ENCODE data around the gene TICRR. TPM values are rescaled to one million over a fixed set of nuclear protein-coding genes. Genes with fewer than 3 reads are reported as not detected.

Gene TICRR
- total and polyA plus RNA-seq, 2 experiments from 2014 or later = 0.91 to 2.3 TPM

- no peaks in the 10 kb centered on the region for H3K9me2 ChIP-seq (replicated peaks; ENCODE audit: insufficient read depth)
- H3K36me3 ChIP-seq (replicated peaks; ENCODE audit: insufficient read depth, low read depth) = no peaks in the 10 kb centered on the region
- peaks cover 5% of the 10 kb centered on the region for H3K4me1 ChIP-seq (ENCODE audit: insufficient read depth)
- H3K4me2 ChIP-seq = no peak overlapping the region
- H3K9me3 ChIP-seq (ENCODE audit: low read depth) = no peaks in the 10 kb centered on the region
- H3K27ac ChIP-seq = no peak overlapping the region
- TF ChIP-seq, protein P1, sequence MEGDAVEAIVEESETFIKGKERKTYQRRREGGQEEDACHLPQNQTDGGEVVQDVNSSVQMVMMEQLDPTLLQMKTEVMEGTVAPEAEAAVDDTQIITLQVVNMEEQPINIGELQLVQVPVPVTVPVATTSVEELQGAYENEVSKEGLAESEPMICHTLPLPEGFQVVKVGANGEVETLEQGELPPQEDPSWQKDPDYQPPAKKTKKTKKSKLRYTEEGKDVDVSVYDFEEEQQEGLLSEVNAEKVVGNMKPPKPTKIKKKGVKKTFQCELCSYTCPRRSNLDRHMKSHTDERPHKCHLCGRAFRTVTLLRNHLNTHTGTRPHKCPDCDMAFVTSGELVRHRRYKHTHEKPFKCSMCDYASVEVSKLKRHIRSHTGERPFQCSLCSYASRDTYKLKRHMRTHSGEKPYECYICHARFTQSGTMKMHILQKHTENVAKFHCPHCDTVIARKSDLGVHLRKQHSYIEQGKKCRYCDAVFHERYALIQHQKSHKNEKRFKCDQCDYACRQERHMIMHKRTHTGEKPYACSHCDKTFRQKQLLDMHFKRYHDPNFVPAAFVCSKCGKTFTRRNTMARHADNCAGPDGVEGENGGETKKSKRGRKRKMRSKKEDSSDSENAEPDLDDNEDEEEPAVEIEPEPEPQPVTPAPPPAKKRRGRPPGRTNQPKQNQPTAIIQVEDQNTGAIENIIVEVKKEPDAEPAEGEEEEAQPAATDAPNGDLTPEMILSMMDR (IDR thresholded peaks at IDR 0.05; ENCODE audit: poor library complexity) = no peak
- TF ChIP-seq EZH2phosphoT487 (IDR thresholded peaks at IDR 0.05; ENCODE audit: low read depth, severe bottlenecking, unreplicated experiment) (no peak), EZH2 (IDR thresholded peaks at IDR 0.05; ENCODE audit: borderline replicate concordance) (no peak)
- H3K27me3 ChIP-seq = no peaks in the 10 kb centered on the region
- no peak for DNase-seq (ENCODE audit: low spot score)
- no peaks in the 10 kb centered on the region for H4K20me1 ChIP-seq (ENCODE audit: insufficient read depth, poor library complexity, severe bottlenecking)
- H3K79me2 ChIP-seq = no peaks in the 10 kb centered on the region
- no peak overlapping the region for H2AFZ ChIP-seq
- WGBS (ENCODE audit: low lambda C conversion rate, missing lambda C conversion rate) = 89% methylated on average over 5 of the region's 5 CpGs
- H3K4me3 ChIP-seq = no peak overlapping the region
These were observed 16.6 kb downstream of the TICRR start for GRCh38 chr15:89591834-89592233.

GRCh38 chr15:89593018-89593417, 17.7 kb downstream of the TICRR start:
- H3K36me3 ChIP-seq (replicated peaks; ENCODE audit: insufficient read depth, low read depth) = no peaks in the 10 kb centered on the region
- no peak for DNase-seq (ENCODE audit: low spot score)
- 95% methylated on average over 4 of the region's 4 CpGs for WGBS (ENCODE audit: low lambda C conversion rate, missing lambda C conversion rate)

GRCh38 chr15:89599021-89599420, 23.8 kb downstream of the TICRR start:
- no peak for DNase-seq (ENCODE audit: low spot score)
- H2AFZ ChIP-seq = no peak overlapping the region
- no peak overlapping the region for H3K4me2 ChIP-seq
- TF ChIP-seq, protein P1 (IDR thresholded peaks at IDR 0.05; ENCODE audit: poor library complexity) = no peak
- TF ChIP-seq EZH2phosphoT487 (IDR thresholded peaks at IDR 0.05; ENCODE audit: low read depth, severe bottlenecking, unreplicated experiment) = no peak
- H3K9me3 ChIP-seq (ENCODE audit: low read depth) = no peaks in the 10 kb centered on the region
- H3K27ac ChIP-seq = no peak overlapping the region
- no peaks in the 10 kb centered on the region for H3K36me3 ChIP-seq (replicated peaks; ENCODE audit: insufficient read depth, low read depth)
- peaks cover 5% of the 10 kb centered on the region for H3K4me1 ChIP-seq (ENCODE audit: insufficient read depth)
- no peaks in the 10 kb centered on the region for H3K79me2 ChIP-seq
- 96% methylated on average over 4 of the region's 4 CpGs for WGBS (ENCODE audit: low lambda C conversion rate, missing lambda C conversion rate)
- H3K27me3 ChIP-seq = no peaks in the 10 kb centered on the region
- H3K9me2 ChIP-seq (replicated peaks; ENCODE audit: insufficient read depth) = no peaks in the 10 kb centered on the region
- no peaks in the 10 kb centered on the region for H4K20me1 ChIP-seq (ENCODE audit: insufficient read depth, poor library complexity, severe bottlenecking)
- no peak overlapping the region for H3K4me3 ChIP-seq

More at GRCh38 chr15:89593018-89593417, 17.7 kb downstream of the TICRR start:
- H3K27me3 ChIP-seq = no peaks in the 10 kb centered on the region
- H4K20me1 ChIP-seq (ENCODE audit: insufficient read depth, poor library complexity, severe bottlenecking) = no peaks in the 10 kb centered on the region
- H3K4me2 ChIP-seq = no peak overlapping the region
- no peak overlapping the region for H3K27ac ChIP-seq
- H3K9me3 ChIP-seq (ENCODE audit: low read depth) = no peaks in the 10 kb centered on the region
- H3K4me1 ChIP-seq (ENCODE audit: insufficient read depth) = peaks cover 5% of the 10 kb centered on the region
- TF ChIP-seq, protein P1 (IDR thresholded peaks at IDR 0.05; ENCODE audit: poor library complexity) = no peak
- no peak for TF ChIP-seq EZH2phosphoT487 (IDR thresholded peaks at IDR 0.05; ENCODE audit: low read depth, severe bottlenecking, unreplicated experiment)
- TF ChIP-seq EZH2 (IDR thresholded peaks at IDR 0.05; ENCODE audit: borderline replicate concordance) = no peak
- no peaks in the 10 kb centered on the region for H3K79me2 ChIP-seq
- H3K4me3 ChIP-seq = no peak overlapping the region
- no peaks in the 10 kb centered on the region for H3K9me2 ChIP-seq (replicated peaks; ENCODE audit: insufficient read depth)
- no peak overlapping the region for H2AFZ ChIP-seq

GRCh38 chr15:89611317-89611716, 36.0 kb downstream of the TICRR start:
- H3K4me3 ChIP-seq = no peak overlapping the region
- no peaks in the 10 kb centered on the region for H3K4me1 ChIP-seq (ENCODE audit: insufficient read depth)
- H3K9me2 ChIP-seq (replicated peaks; ENCODE audit: insufficient read depth) = no peaks in the 10 kb centered on the region
- H3K27me3 ChIP-seq = no peaks in the 10 kb centered on the region
- no peaks in the 10 kb centered on the region for H3K36me3 ChIP-seq (replicated peaks; ENCODE audit: insufficient read depth, low read depth)
- no peak for DNase-seq (ENCODE audit: low spot score)
- H2AFZ ChIP-seq = no peak overlapping the region
- H4K20me1 ChIP-seq (ENCODE audit: insufficient read depth, poor library complexity, severe bottlenecking) = no peaks in the 10 kb centered on the region
- H3K4me2 ChIP-seq = no peak overlapping the region
- H3K9me3 ChIP-seq (ENCODE audit: low read depth) = peaks cover 10% of the 10 kb centered on the region
- WGBS (ENCODE audit: low lambda C conversion rate, missing lambda C conversion rate) = 95% methylated on average over 2 of the region's 2 CpGs
- no peaks in the 10 kb centered on the region for H3K79me2 ChIP-seq
- H3K27ac ChIP-seq = no peak overlapping the region
- TF ChIP-seq, protein P1 (IDR thresholded peaks at IDR 0.05; ENCODE audit: poor library complexity) = no peak
- TF ChIP-seq EZH2phosphoT487 (IDR thresholded peaks at IDR 0.05; ENCODE audit: low read depth, severe bottlenecking, unreplicated experiment) (no peak), EZH2 (IDR thresholded peaks at IDR 0.05; ENCODE audit: borderline replicate concordance) (no peak)

All from hepatocyte (in vitro differentiated cells).